GM23338 (cell line): Measurements from ENCODE around the gene BROX. TPM values are rescaled to one million over a fixed set of nuclear protein-coding genes. Genes with fewer than 3 reads are reported as not detected.

Source experiments
- ATAC-seq: fragments of 200-7000 bp; cut with Tn5 transposase; 3 replicates; pipeline ENCODE4 v1.9.1; 2020
- DNase-seq: peaks from one replicate; pipeline ENCODE4 v3.0.0-alpha.2; 2015; ENCODE audit warnings: low spot score
- H2AFZ ChIP-seq: fragments of 200-600 bp; sonication (generic); 2 replicates; pipeline ENCODE4 v1.8.0; 2016; ENCODE audit warnings: antibody characterized with exemption, mild to moderate bottlenecking, moderate library complexity
- H3F3A ChIP-seq: fragments of 200-600 bp; sonication (generic); replicated peaks from 2 replicates; pipeline ENCODE4 v1.8.0; 2017; ENCODE audit warnings: antibody characterized with exemption, mixed run types, low read depth
- H3K27ac ChIP-seq: fragments of 200-600 bp; sonication (generic); 2 replicates; pipeline ENCODE4 v1.6.1; 2016; ENCODE audit warnings: low read depth
- H3K27me3 ChIP-seq: fragments of 200-600 bp; sonication (generic); 2 replicates; pipeline ENCODE4 v1.8.0; 2016; ENCODE audit warnings: mild to moderate bottlenecking, mixed run types, moderate library complexity; ENCODE audit not compliant: insufficient read depth
- H3K36me3 ChIP-seq: fragments of 200-600 bp; sonication (generic); 2 replicates; pipeline ENCODE4 v1.8.0; 2016; ENCODE audit warnings: mild to moderate bottlenecking; ENCODE audit not compliant: insufficient read depth
- H3K4me1 ChIP-seq: fragments of 200-600 bp; sonication (generic); 2 replicates; pipeline ENCODE4 v1.8.0; 2016; ENCODE audit warnings: mild to moderate bottlenecking, moderate library complexity; ENCODE audit not compliant: insufficient read depth
- H3K4me2 ChIP-seq: fragments of 200-600 bp; sonication (generic); 2 replicates; pipeline ENCODE4 v1.7.1; 2017; ENCODE audit warnings: mixed run types
- H3K4me3 ChIP-seq: fragments of 200-600 bp; sonication (generic); 2 replicates; pipeline ENCODE4 v1.6.1; 2016; ENCODE audit warnings: mixed run types
- H3K79me2 ChIP-seq: fragments of 200-600 bp; sonication (generic); replicated peaks from 2 replicates; pipeline ENCODE4 v1.8.0; 2017; ENCODE audit warnings: mild to moderate bottlenecking; ENCODE audit not compliant: insufficient read depth
- H3K9me2 ChIP-seq: fragments of 200-600 bp; sonication (generic); 2 replicates; pipeline ENCODE4 v1.8.0; 2017; ENCODE audit not compliant: insufficient read depth
- H4K20me1 ChIP-seq: fragments of 200-600 bp; sonication (generic); replicated peaks from 2 replicates; pipeline ENCODE4 v1.8.0; 2017; ENCODE audit warnings: mild to moderate bottlenecking; ENCODE audit not compliant: insufficient read depth
- H3K27ac Mint-ChIP-seq: 2 replicates; pipeline ENCODE4 v1.8.0; 2020; ENCODE audit warnings: inconsistent platforms, mild to moderate bottlenecking, moderate library complexity, mixed read lengths
- H3K27me3 Mint-ChIP-seq: 3 replicates; pipeline ENCODE4 v1.8.0; 2022; ENCODE audit warnings: low read depth, mild to moderate bottlenecking, moderate library complexity, mixed read lengths, inconsistent platforms; ENCODE audit not compliant: insufficient read depth, poor library complexity
- H3K36me3 Mint-ChIP-seq: 3 replicates; pipeline ENCODE4 v1.8.0; 2021; ENCODE audit warnings: low read depth, mild to moderate bottlenecking, inconsistent platforms, moderate library complexity, mixed read lengths
- H3K4me1 Mint-ChIP-seq: 3 replicates; pipeline ENCODE4 v1.8.0; 2020; ENCODE audit warnings: mild to moderate bottlenecking, inconsistent platforms, mixed read lengths
- H3K4me3 Mint-ChIP-seq: 3 replicates; pipeline ENCODE4 v1.8.0; 2021; ENCODE audit warnings: moderate library complexity, mild to moderate bottlenecking, inconsistent platforms, mixed read lengths
- H3K9me3 Mint-ChIP-seq: 3 replicates; pipeline ENCODE4 v1.8.0; 2020; ENCODE audit warnings: moderate library complexity, mild to moderate bottlenecking, inconsistent platforms, mixed read lengths
- CREB1 ChIP-seq: fragments of 250-450 bp; sonication (Bioruptor Pico); IDR thresholded peaks from 2 replicates; pipeline ENCODE4 v1.5.0; 2020; ENCODE audit warnings: low read depth, mild to moderate bottlenecking, moderate library complexity
- EZH2 ChIP-seq: fragments of 200-600 bp; sonication (generic); IDR thresholded peaks from one replicate; pipeline ENCODE4 v1.8.0; 2017; ENCODE audit warnings: antibody characterized with exemption, mild to moderate bottlenecking, low read depth; ENCODE audit not compliant: unreplicated experiment
- EZH2phosphoT487 ChIP-seq: fragments of 200-600 bp; sonication (generic); IDR thresholded peaks from one replicate; pipeline ENCODE4 v1.8.1; 2018; ENCODE audit warnings: antibody characterized with exemption; ENCODE audit not compliant: unreplicated experiment
- JUNB ChIP-seq: IDR thresholded peaks from one replicate; pipeline ENCODE4 v1.6.1; 2016; ENCODE audit warnings: antibody characterized with exemption; ENCODE audit not compliant: unreplicated experiment
- NANOG ChIP-seq: IDR thresholded peaks from 2 replicates; pipeline ENCODE4 v1.6.1; 2016; ENCODE audit warnings: antibody characterized with exemption, borderline replicate concordance
- POLR2AphosphoS5 ChIP-seq: IDR thresholded peaks from 2 replicates; pipeline ENCODE4 v1.6.1; 2016; ENCODE audit warnings: antibody characterized with exemption, low read depth
- STAT1 ChIP-seq: IDR thresholded peaks from one replicate; pipeline ENCODE4 v1.6.1; 2016; ENCODE audit warnings: antibody characterized with exemption; ENCODE audit not compliant: unreplicated experiment
- ZNF114 ChIP-seq: fragments of 250-450 bp; sonication (Bioruptor Pico); IDR thresholded peaks from 2 replicates; pipeline ENCODE4 v1.5.0; 2020; ENCODE audit warnings: mild to moderate bottlenecking, moderate library complexity
- ZNF331 ChIP-seq: fragments of 250-450 bp; sonication (Bioruptor Pico); IDR thresholded peaks from 2 replicates; pipeline ENCODE4 v1.5.0; 2020; ENCODE audit warnings: low read depth, mild to moderate bottlenecking, moderate library complexity
- polyA plus RNA-seq: library from polyadenylated mRNA; unstranded; fragments of >200 nt; fragmentation: Nextera tagmentation; extraction: Ambion mirVana; gene quantifications from 2 replicates; pipeline ENCODE4 v1.2.1, GENCODE V29; 2016
- total RNA-seq: library from RNA; depleted of rRNA; stranded (reverse); fragments of >200 nt; shearing (Covaris generic); gene quantifications from 2 replicates; pipeline ENCODE4 v1.2.3, GENCODE V29; 2014
- TF ChIP-seq, protein P1 (sequence below), 2 experiments: fragments of 200-600 bp in 1 of 2; sonication (generic) in 1 of 2; conservative IDR thresholded peaks; 2 replicates each; pipeline versions ENCODE4 v1.5.1 to v1.6.1; 2016 to 2017; ENCODE audit warnings: antibody characterized with exemption in 2 of 2, low read depth in 2 of 2, mild to moderate bottlenecking in 2 of 2, moderate library complexity in 1 of 2
- TF ChIP-seq, protein P2 (sequence below): IDR thresholded peaks from one replicate; pipeline ENCODE4 v1.6.1; 2018; ENCODE audit warnings: antibody characterized with exemption; ENCODE audit not compliant: unreplicated experiment
- TF ChIP-seq, protein P3 (sequence below): IDR thresholded peaks from 2 replicates; pipeline ENCODE4 v1.6.1; 2016; ENCODE audit warnings: antibody characterized with exemption
- TF ChIP-seq, protein P4 (sequence below): fragments of 250-450 bp; sonication (Bioruptor Pico); IDR thresholded peaks from 2 replicates; pipeline ENCODE4 v1.5.0; 2020; ENCODE audit warnings: mild to moderate bottlenecking, moderate library complexity

Gene BROX
- total and polyA plus RNA-seq, 2 experiments from 2014 or later = 26.5 to 32.3 TPM

DNA sequence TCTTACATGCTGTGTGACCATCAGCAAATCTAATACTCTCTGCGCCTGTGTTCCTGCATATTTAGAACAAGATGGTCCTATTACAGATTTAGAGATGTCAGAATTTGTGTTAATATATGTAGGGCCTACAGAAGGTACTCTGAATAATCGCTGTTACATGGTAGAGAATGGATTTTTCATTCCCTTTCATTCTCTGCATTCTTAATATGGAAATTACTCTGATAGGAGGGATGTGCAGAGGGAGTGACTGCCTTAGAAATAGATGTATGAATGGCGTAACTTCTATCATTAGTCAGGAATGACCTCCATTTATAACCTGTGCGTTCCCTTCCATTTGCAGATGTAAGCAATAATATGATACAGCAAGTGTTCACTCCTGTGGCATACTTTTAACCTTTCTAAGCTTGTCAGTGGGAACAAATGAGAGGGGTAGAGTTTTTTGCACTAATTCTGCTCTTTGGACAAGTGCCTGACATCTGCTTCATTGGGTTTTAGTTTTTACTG, 48.9 kb upstream of the BROX start:
- Histone ChIP-seq H3K9me2 (no peaks in the 10 kb centered on the region), H3K27ac (no peak overlapping the region), H3K27me3 (no peaks in the 10 kb centered on the region), H3K4me1 (no peaks in the 10 kb centered on the region), H4K20me1 (peaks cover 3% of the 10 kb centered on the region), H2AFZ (no peak overlapping the region), H3K79me2 (no peaks in the 10 kb centered on the region), H3K4me3 (no peak overlapping the region), H3K4me2 (no peak overlapping the region), H3F3A (no peaks in the 10 kb centered on the region), H3K36me3 (peaks cover 67% of the 10 kb centered on the region)
- no peaks in the 10 kb centered on the region for H3K9me3 Mint-ChIP-seq
- TF ChIP-seq, protein P1, sequence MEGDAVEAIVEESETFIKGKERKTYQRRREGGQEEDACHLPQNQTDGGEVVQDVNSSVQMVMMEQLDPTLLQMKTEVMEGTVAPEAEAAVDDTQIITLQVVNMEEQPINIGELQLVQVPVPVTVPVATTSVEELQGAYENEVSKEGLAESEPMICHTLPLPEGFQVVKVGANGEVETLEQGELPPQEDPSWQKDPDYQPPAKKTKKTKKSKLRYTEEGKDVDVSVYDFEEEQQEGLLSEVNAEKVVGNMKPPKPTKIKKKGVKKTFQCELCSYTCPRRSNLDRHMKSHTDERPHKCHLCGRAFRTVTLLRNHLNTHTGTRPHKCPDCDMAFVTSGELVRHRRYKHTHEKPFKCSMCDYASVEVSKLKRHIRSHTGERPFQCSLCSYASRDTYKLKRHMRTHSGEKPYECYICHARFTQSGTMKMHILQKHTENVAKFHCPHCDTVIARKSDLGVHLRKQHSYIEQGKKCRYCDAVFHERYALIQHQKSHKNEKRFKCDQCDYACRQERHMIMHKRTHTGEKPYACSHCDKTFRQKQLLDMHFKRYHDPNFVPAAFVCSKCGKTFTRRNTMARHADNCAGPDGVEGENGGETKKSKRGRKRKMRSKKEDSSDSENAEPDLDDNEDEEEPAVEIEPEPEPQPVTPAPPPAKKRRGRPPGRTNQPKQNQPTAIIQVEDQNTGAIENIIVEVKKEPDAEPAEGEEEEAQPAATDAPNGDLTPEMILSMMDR (conservative IDR thresholded peaks at IDR 0.05; ENCODE audit: low read depth in 2 of 2) = no peak
- TF ChIP-seq, protein P2, sequence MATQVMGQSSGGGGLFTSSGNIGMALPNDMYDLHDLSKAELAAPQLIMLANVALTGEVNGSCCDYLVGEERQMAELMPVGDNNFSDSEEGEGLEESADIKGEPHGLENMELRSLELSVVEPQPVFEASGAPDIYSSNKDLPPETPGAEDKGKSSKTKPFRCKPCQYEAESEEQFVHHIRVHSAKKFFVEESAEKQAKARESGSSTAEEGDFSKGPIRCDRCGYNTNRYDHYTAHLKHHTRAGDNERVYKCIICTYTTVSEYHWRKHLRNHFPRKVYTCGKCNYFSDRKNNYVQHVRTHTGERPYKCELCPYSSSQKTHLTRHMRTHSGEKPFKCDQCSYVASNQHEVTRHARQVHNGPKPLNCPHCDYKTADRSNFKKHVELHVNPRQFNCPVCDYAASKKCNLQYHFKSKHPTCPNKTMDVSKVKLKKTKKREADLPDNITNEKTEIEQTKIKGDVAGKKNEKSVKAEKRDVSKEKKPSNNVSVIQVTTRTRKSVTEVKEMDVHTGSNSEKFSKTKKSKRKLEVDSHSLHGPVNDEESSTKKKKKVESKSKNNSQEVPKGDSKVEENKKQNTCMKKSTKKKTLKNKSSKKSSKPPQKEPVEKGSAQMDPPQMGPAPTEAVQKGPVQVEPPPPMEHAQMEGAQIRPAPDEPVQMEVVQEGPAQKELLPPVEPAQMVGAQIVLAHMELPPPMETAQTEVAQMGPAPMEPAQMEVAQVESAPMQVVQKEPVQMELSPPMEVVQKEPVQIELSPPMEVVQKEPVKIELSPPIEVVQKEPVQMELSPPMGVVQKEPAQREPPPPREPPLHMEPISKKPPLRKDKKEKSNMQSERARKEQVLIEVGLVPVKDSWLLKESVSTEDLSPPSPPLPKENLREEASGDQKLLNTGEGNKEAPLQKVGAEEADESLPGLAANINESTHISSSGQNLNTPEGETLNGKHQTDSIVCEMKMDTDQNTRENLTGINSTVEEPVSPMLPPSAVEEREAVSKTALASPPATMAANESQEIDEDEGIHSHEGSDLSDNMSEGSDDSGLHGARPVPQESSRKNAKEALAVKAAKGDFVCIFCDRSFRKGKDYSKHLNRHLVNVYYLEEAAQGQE = no peak
- no peak for TF ChIP-seq ZNF331 (CRISPR knock-in tag)
- TF ChIP-seq STAT1 = no peak
- no peak for TF ChIP-seq ZNF114 (CRISPR knock-in tag)
- TF ChIP-seq JUNB = no peak
- TF ChIP-seq EZH2 = no peak
- no peak for TF ChIP-seq EZH2phosphoT487
- TF ChIP-seq, protein P3, sequence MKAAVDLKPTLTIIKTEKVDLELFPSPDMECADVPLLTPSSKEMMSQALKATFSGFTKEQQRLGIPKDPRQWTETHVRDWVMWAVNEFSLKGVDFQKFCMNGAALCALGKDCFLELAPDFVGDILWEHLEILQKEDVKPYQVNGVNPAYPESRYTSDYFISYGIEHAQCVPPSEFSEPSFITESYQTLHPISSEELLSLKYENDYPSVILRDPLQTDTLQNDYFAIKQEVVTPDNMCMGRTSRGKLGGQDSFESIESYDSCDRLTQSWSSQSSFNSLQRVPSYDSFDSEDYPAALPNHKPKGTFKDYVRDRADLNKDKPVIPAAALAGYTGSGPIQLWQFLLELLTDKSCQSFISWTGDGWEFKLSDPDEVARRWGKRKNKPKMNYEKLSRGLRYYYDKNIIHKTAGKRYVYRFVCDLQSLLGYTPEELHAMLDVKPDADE = no peak
- TF ChIP-seq POLR2AphosphoS5 = no peak
- no peak for TF ChIP-seq NANOG
- TF ChIP-seq, protein P4, sequence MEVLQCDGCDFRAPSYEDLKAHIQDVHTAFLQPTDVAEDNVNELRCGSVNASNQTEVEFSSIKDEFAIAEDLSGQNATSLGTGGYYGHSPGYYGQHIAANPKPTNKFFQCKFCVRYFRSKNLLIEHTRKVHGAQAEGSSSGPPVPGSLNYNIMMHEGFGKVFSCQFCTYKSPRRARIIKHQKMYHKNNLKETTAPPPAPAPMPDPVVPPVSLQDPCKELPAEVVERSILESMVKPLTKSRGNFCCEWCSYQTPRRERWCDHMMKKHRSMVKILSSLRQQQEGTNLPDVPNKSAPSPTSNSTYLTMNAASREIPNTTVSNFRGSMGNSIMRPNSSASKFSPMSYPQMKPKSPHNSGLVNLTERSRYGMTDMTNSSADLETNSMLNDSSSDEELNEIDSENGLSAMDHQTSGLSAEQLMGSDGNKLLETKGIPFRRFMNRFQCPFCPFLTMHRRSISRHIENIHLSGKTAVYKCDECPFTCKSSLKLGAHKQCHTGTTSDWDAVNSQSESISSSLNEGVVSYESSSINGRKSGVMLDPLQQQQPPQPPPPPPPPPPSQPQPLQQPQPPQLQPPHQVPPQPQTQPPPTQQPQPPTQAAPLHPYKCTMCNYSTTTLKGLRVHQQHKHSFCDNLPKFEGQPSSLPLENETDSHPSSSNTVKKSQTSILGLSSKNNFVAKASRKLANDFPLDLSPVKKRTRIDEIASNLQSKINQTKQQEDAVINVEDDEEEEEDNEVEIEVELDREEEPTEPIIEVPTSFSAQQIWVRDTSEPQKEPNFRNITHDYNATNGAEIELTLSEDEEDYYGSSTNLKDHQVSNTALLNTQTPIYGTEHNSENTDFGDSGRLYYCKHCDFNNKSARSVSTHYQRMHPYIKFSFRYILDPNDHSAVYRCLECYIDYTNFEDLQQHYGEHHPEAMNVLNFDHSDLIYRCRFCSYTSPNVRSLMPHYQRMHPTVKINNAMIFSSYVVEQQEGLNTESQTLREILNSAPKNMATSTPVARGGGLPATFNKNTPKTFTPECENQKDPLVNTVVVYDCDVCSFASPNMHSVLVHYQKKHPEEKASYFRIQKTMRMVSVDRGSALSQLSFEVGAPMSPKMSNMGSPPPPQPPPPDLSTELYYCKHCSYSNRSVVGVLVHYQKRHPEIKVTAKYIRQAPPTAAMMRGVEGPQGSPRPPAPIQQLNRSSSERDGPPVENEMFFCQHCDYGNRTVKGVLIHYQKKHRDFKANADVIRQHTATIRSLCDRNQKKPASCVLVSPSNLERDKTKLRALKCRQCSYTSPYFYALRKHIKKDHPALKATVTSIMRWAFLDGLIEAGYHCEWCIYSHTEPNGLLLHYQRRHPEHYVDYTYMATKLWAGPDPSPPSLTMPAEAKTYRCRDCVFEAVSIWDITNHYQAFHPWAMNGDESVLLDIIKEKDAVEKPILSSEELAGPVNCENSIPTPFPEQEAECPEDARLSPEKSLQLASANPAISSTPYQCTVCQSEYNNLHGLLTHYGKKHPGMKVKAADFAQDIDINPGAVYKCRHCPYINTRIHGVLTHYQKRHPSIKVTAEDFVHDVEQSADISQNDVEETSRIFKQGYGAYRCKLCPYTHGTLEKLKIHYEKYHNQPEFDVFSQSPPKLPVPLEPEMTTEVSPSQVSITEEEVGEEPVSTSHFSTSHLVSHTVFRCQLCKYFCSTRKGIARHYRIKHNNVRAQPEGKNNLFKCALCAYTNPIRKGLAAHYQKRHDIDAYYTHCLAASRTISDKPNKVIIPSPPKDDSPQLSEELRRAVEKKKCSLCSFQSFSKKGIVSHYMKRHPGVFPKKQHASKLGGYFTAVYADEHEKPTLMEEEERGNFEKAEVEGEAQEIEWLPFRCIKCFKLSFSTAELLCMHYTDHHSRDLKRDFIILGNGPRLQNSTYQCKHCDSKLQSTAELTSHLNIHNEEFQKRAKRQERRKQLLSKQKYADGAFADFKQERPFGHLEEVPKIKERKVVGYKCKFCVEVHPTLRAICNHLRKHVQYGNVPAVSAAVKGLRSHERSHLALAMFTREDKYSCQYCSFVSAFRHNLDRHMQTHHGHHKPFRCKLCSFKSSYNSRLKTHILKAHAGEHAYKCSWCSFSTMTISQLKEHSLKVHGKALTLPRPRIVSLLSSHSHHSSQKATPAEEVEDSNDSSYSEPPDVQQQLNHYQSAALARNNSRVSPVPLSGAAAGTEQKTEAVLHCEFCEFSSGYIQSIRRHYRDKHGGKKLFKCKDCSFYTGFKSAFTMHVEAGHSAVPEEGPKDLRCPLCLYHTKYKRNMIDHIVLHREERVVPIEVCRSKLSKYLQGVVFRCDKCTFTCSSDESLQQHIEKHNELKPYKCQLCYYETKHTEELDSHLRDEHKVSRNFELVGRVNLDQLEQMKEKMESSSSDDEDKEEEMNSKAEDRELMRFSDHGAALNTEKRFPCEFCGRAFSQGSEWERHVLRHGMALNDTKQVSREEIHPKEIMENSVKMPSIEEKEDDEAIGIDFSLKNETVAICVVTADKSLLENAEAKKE (CRISPR knock-in tag) = no peak
- no peak for TF ChIP-seq CREB1 (CRISPR knock-in tag)
- H3K4me1 Mint-ChIP-seq = no peaks in the 10 kb centered on the region
- H3K36me3 Mint-ChIP-seq = peaks cover 72% of the 10 kb centered on the region
- H3K27ac Mint-ChIP-seq = no peak overlapping the region
- peaks cover 2% of the 10 kb centered on the region for H3K27me3 Mint-ChIP-seq
- DNase-seq (no peak), ATAC-seq (no peak)
- no peak overlapping the region for H3K4me3 Mint-ChIP-seq
